Daoy (cell line): ENCODE data around the gene CD109. TPM values are rescaled to one million over a fixed set of nuclear protein-coding genes. Genes with fewer than 3 reads are reported as not detected.

Source experiments
- DNase-seq: peaks from one replicate; pipeline ENCODE4 v3.0.0-alpha.2; 2015; ENCODE audit warnings: low read depth
- total RNA-seq: library from RNA; depleted of rRNA; stranded (reverse); fragments of >200 nt; shearing (Covaris generic); gene quantifications from 2 replicates; pipeline ENCODE4 v1.2.3, GENCODE V29; 2014

Gene CD109
- total RNA-seq, 1 experiment from 2014 or later: 36.6 TPM

- no peak for DNase-seq
These were observed 31.1 kb downstream of the CD109 start for GRCh38 chr6:73727114-73727513.

- no peak for DNase-seq
These were observed 32.7 kb downstream of the CD109 start for GRCh38 chr6:73728548-73729205.

- no peak for DNase-seq
These were observed 35.3 kb downstream of the CD109 start for GRCh38 chr6:73731285-73731684.

- DNase-seq: peak; percentile 83
These were observed 37.1 kb downstream of the CD109 start for GRCh38 chr6:73732845-73733675.

DNA sequence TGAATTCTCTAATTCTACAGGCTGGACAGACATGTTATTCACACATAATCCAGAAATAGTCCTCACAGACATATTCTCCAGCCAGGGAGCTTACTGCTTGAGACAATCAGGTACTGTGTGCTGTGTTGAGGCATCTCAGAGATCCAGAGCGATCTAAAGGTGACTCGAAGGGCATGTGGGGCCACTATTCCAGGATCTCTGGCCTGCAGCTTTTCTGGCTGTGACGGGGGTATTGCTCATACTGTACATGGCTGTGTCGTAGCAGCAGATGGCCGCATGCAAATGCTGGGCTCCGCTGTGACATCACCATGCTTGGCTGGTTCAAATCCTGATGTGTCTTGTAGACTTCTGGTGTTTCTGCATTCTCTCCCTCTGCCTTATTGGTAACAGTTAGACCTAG, 37.8 kb downstream of the CD109 start:
- DNase-seq: no peak

DNA sequence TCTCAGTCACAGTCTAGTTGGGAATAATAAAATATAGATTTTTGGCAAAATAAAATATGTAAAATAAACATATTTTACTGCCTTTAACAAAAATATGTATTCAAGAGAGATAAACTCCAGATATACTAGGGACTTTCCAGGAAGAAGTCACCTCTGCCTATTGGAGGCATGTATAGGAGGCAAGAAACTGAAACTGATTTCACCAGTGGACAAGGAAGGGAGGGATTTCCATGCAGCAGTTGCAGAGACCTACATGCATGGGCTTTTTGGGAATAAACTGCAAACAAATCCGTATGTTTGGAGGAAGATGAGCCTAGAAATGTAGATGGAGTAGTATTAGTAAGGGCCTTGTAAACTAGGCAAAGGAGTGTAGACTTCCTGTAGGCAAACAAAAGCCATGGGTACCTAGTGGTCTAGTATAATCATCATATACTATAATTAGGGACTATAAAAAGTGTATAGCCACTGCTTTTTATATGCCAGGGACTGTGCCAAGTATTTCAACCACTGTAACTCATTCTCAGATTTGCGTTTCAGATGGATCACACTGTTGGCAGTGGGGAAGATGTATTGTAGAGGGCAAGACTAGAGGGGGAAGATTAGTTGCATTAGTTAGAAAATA, 38.9 kb downstream of the CD109 start:
- no peak for DNase-seq

- DNase-seq: no peak
These were observed 42.5 kb downstream of the CD109 start for GRCh38 chr6:73738367-73739028.

DNA sequence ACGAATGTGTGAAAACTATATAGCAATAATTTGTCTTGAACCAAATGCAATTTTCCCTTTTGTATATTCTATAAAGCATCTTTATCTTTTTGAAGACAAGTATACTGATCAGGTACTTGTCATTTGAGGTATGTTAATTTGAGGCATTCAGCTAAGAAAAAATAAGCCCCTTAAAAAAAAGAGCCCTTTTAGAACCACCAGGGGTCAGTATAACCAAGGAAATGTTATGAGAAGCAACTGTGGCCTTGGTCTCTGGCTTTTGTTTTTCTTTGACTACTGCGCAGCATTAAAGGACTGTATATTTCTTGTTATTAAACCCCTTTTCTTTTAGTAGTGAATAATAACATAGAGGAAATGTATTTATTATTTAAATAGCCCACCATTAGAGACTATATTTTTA, 43.1 kb downstream of the CD109 start:
- peak; percentile 56 for DNase-seq

DNA sequence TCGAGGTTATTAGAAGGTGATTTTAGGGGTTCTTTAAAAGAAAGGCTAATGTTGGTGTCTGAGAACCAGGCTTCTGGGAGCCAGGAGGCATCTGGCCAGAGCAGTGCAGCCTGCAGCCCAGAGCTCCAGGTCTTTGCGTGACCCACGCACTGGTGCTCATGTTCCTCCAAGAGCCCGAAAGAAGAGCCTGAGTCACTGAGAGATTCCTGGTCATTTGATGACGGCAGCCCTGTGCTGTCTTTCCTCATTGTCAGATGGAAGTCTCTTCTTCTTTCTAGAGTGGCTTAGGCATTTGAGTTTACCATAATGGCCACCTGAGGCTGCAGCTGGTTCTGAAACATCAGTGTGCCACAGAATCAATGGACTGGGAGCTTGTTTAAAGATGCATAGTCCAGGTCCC, 46.4 kb downstream of the CD109 start:
- no peak for DNase-seq

DNA sequence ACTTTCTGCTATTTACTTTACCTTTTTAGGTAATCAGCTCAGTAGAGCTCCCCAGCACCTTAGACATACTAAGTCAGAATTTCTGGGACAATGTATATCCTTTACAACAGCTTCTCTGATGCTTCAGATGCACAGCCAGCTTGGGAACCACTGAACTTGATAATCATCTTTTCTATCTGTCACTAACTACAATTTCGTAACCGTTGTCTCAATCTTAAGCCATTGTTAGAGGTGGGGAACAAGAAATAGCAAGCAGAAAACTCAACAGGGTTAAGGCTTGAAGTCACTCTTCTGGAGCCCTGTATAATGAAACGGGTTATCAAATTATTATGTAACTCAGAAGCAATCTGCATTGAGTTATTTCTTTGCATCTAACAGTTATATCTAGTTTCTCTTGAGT, 47.1 kb downstream of the CD109 start:
- DNase-seq: no peak

- no peak for DNase-seq
These were observed 47.6 kb downstream of the CD109 start for GRCh38 chr6:73743556-73743955.

GRCh38 chr6:73746787-73747186, 50.8 kb downstream of the CD109 start:
- peak; percentile 23 for DNase-seq

DNA sequence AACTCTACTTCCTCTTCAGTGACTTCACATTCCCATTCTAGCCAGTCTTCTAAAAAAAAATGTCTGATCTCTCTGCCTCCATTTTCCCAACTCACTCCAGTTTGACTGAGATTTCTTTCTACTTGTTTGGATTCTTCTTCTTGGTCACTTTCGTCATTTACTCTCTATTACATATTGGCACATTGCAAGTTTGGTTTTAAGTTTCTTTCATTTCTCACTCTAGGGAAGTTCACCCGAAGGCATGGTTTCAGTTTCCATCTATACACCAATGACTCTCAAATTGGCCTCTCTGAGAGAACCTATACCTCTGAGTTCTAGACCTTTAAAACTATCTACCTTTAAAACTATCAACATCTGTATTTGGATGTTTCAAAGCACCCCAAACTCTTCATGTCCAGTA, 51.3 kb downstream of the CD109 start:
- no peak for DNase-seq

DNA sequence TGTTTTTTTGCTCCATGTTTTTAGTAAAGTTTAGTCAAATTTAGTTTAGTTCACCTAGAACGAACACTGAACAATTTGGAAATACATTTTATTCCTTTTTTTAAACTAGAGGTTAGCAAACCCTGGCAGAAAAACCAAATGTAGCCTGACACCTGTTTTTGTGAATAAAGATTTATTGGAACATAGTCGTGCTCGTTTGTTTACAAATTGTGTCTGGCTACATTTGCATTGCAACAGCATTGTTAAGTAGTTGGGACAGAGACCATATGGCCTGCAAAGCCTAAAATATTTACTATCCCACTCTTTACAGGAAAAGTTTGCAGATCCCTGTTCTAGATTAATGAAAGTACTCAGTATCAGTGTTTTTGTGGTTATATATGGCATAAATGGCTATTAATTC, 56.9 kb downstream of the CD109 start:
- DNase-seq: no peak

DNA sequence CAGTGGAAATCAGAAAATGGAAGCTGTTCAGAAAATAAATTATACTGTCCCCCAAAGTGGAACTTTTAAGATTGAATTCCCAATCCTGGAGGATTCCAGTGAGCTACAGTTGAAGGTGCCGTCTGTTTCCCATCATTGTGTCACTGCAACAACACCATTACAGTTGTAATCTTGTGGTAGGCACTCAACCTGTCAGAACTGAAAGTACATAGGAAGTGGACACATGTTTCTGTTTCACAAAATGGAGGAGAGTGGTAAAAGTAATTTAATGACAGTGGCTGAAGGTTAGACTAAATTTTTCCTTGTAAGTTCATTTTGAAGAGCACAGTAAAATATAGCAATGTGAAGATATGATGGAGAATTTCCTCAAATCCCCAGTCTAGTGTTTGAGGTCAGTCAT, 70.0 kb downstream of the CD109 start:
- no peak for DNase-seq

GRCh38 chr6:73768558-73768957, 72.6 kb downstream of the CD109 start:
- no peak for DNase-seq

DNA sequence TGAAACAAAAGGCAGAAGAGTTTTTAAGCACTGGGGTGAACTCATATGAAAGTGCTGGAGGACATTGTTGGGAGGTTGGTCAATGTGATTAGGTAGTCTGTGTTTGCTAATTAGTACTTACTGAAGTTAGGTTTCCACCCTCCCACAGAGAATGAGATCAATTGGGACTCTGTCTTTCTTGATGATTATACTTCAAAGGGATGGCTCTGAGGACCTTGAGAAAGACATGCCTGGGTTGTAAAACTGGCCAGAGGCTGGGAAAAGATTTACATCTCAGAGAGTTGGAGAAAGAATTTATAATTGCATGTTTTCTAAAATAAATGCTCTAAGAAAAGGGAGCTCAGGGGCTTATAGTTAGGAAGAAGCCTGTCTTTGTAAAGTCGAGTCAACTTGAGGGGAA, 74.0 kb downstream of the CD109 start:
- no peak for DNase-seq

DNA sequence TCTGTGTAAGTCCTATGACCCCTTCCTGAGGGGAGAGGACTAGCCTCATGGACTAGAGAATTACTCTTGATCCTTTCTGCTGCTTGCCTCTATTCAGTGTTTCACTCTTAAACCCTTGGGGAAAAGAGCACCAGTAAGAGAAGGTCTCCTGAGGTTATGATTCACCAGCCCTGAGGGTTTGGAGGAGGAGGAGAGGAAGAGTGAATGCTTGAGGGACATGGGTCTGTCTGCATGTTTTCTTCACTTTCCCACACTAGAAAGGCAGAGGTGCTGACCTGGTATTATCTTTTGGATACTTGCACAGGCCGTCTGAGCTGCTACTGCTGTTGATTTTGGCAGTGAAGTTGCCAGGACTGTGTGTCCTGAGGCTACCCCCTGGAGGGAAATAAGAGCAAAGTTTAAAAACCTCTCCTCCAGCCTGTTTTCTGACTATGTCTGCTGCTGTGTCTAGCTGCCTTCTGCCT, 78.3 kb downstream of the CD109 start:
- DNase-seq: peak; percentile 94

- no peak for DNase-seq
These were observed 83.9 kb downstream of the CD109 start for GRCh38 chr6:73779943-73780342.

GRCh38 chr6:73782911-73783310, 86.9 kb downstream of the CD109 start:
- no peak for DNase-seq

DNA sequence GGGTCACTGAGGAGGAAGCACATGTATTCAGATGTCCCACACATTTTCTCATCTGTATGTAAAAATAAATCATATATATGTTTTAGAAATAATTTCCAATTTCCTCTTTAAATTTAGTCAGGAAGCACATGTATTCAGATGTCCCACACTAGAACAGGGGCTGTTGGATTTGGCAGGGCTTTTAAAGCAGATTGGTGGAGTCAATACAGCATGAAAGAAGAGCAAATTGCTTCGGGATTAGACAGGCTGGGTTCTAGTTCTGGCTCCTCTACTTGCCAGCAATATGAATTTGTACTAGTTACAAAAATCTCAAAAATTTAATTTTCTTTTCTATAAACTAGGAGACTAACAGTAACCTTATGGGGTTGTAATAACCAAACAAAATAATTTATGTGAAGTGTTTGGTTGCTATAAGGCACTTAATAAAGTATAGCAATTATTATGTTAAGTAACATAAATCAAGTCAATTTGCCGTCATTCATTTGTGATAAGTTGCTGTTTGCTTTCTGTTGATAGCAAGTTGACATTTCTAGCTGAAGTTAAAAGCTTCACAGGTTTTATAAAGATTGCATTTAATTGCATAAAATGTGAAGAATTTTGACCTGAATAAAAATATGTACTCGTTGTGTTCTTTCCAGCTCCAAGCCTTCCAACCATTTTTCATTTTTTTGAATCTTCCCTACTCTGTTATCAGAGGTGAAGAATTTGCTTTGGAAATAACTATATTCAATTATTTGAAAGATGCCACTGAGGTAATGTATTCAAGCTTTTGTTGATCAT, 88.9 kb downstream of the CD109 start:
- no peak for DNase-seq

DNA sequence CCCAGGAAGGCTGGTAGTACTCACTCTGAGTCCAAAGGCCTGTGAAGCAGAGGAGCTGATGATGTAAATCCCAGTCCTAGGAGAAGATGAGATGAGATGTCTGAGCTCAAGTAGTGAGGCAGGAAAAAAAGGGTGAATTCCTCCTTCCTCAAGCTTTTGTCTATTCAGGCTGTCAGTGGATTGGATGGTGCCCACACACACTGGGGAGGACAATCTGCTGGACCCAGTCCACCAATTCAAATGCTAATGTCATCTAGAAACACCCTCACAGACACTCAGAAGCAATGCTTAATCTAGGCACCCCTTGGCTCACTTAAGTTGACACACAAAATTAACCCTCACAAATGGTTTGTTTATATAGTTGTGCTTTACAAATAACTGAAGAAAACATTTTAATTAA, 94.6 kb downstream of the CD109 start:
- no peak for DNase-seq
